ENCODE results near the gene AVEN.

DNA sequence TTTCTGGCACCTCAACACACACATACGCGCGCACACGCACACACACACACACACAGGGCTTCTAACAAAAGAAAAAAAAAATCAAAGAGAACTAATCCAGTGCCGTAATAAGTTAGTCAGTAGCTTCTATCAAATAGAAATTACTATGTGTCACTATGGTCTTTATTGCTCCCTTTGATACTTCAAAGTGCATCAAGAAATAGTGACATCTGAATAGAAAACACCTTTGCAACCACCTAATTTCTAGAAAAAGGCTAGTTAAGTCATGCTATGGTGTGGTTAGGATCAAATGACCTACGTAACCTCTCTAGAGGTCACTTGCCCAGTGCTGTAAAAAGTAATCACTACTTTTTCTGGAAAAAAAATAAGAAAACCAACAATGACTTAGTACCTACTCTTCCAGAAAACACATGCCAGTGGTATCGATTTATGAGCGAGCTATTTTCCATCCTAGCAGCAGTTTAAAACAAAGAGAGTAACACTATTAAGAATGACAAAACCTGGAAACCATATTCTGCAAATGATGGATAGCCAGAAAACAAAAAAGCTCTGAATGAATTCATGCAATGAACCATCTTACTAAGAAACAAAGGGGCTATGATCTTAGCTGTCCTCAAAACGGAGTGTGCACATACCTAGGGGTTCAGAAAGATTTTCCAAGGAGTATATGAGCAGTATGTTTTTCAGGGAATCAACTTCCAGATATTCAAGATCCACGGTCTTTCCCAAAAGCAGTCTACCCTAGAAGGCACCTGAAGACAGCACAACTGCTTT is 6.8 kb downstream of the AVEN start:
- TF ChIP-seq, protein P1, sequence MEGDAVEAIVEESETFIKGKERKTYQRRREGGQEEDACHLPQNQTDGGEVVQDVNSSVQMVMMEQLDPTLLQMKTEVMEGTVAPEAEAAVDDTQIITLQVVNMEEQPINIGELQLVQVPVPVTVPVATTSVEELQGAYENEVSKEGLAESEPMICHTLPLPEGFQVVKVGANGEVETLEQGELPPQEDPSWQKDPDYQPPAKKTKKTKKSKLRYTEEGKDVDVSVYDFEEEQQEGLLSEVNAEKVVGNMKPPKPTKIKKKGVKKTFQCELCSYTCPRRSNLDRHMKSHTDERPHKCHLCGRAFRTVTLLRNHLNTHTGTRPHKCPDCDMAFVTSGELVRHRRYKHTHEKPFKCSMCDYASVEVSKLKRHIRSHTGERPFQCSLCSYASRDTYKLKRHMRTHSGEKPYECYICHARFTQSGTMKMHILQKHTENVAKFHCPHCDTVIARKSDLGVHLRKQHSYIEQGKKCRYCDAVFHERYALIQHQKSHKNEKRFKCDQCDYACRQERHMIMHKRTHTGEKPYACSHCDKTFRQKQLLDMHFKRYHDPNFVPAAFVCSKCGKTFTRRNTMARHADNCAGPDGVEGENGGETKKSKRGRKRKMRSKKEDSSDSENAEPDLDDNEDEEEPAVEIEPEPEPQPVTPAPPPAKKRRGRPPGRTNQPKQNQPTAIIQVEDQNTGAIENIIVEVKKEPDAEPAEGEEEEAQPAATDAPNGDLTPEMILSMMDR (IDR thresholded peaks at IDR 0.05; ENCODE audit: low read depth, low read length, poor library complexity, severe bottlenecking): no peak
- TF ChIP-seq EZH2phosphoT487 (IDR thresholded peaks at IDR 0.05; ENCODE audit: borderline replicate concordance, low read length): no peak
